Mesendoderm (in vitro differentiated cells): ENCODE measurements around the gene HERC3.

ENCODE experiments used
- DNase-seq: peaks from one replicate; pipeline ENCODE4 v3.0.0; 2013
- H2AK5ac ChIP-seq: 2 replicates; pipeline ENCODE4 v1.6.1; 2013; ENCODE audit warnings: low read length, inconsistent platforms
- H2BK120ac ChIP-seq: 2 replicates; pipeline ENCODE4 v1.6.1; 2013; ENCODE audit warnings: low read depth, mild to moderate bottlenecking, low read length, moderate library complexity, mixed read lengths
- H2BK15ac ChIP-seq: replicated peaks from 2 replicates; pipeline ENCODE4 v1.6.1; 2013; ENCODE audit warnings: low read depth, mild to moderate bottlenecking, moderate library complexity
- H2BK5ac ChIP-seq: 2 replicates; pipeline ENCODE4 v1.6.1; 2013; ENCODE audit warnings: low read length, inconsistent platforms
- H3K18ac ChIP-seq: 2 replicates; pipeline ENCODE4 v1.6.1; 2013; ENCODE audit warnings: mild to moderate bottlenecking, low read length, mixed read lengths
- H3K23ac ChIP-seq: one replicate; pipeline ENCODE4 v1.6.1; 2013; ENCODE audit warnings: low read length
- H3K27ac ChIP-seq: 2 replicates; pipeline ENCODE4 v1.5.1; 2013; ENCODE audit warnings: low read depth, mild to moderate bottlenecking, inconsistent platforms, low read length, moderate library complexity
- H3K27me3 ChIP-seq: 2 replicates; pipeline ENCODE4 v1.6.1; 2013; ENCODE audit warnings: low read length, control low read depth, mild to moderate bottlenecking, inconsistent platforms; ENCODE audit not compliant: insufficient read depth, poor library complexity
- H3K36me3 ChIP-seq: 2 replicates; pipeline ENCODE4 v1.6.1; 2013; ENCODE audit warnings: low read length, inconsistent platforms; ENCODE audit not compliant: control insufficient read depth, insufficient read depth
- H3K4ac ChIP-seq: one replicate; pipeline ENCODE4 v1.6.1; 2013; ENCODE audit warnings: low read depth, mild to moderate bottlenecking, low read length, moderate library complexity
- H3K4me1 ChIP-seq: 2 replicates; pipeline ENCODE4 v1.6.1; 2013; ENCODE audit warnings: low read depth, low read length, inconsistent platforms; ENCODE audit not compliant: control insufficient read depth
- H3K4me2 ChIP-seq: 2 replicates; pipeline ENCODE4 v1.6.1; 2013; ENCODE audit warnings: low read length
- H3K4me3 ChIP-seq: 2 replicates; pipeline ENCODE4 v1.5.1; 2013; ENCODE audit warnings: mild to moderate bottlenecking, low read length
- H3K56ac ChIP-seq: one replicate; pipeline ENCODE4 v1.6.1; 2013; ENCODE audit warnings: low read length
- H3K79me1 ChIP-seq: 2 replicates; pipeline ENCODE4 v1.6.1; 2013; ENCODE audit warnings: low read length, inconsistent platforms
- H3K79me2 ChIP-seq: 2 replicates; pipeline ENCODE4 v1.6.1; 2013; ENCODE audit warnings: mild to moderate bottlenecking, low read length; ENCODE audit not compliant: control insufficient read depth, insufficient read depth
- H3K9ac ChIP-seq: 2 replicates; pipeline ENCODE4 v1.6.1; 2013; ENCODE audit warnings: low read length, inconsistent platforms
- H4K5ac ChIP-seq: one replicate; pipeline ENCODE4 v1.6.1; 2013; ENCODE audit warnings: low read length
- H4K8ac ChIP-seq: one replicate; pipeline ENCODE4 v1.6.1; 2013; ENCODE audit warnings: low read depth, mild to moderate bottlenecking, control low read depth, low read length, moderate library complexity
- WGBS: extraction: QIAGEN DNeasy Blood & Tissue Kit; methylation state at CpG from one replicate; pipeline ENCODE4 v1.1.7; 2013; ENCODE audit warnings: low lambda C conversion rate, missing lambda C conversion rate; ENCODE audit not compliant: insufficient coverage; ENCODE audit errors: extremely low coverage; 5-methylcytosine and 5-hydroxymethylcytosine counted together

Gene HERC3

DNA sequence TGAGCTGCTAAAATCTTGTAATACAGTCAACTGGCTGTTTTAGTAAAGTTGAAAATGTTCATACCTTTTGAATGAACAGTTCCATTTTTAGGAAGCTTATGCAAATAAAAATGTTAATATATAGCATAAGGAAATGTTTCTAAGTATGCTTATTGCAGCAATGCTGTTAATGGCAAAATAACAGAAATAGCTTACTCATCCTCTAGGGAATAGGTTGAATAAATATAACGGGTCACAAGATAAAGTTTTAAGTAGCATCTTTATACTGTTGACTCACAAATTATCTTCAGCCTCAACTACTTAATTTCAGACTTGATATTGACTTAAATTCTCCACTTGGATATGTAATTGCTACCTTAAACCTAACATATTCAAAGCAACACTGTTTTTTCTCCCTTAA lies 27.7 kb downstream of the HERC3 start:
- H3K27ac ChIP-seq: no peak overlapping the region
- no peak overlapping the region for H3K9ac ChIP-seq
- no peak overlapping the region for H4K5ac ChIP-seq
- no peaks in the 10 kb centered on the region for H3K4me1 ChIP-seq
- H2BK15ac ChIP-seq: no peak overlapping the region
- H3K18ac ChIP-seq: no peak overlapping the region
- no peak overlapping the region for H3K4me3 ChIP-seq
- no peak overlapping the region for H3K4ac ChIP-seq
- H3K79me2 ChIP-seq: no peaks in the 10 kb centered on the region
- no peaks in the 10 kb centered on the region for H3K36me3 ChIP-seq
- H3K79me1 ChIP-seq: no peaks in the 10 kb centered on the region
- H3K4me2 ChIP-seq: no peak overlapping the region
- H3K56ac ChIP-seq: no peak overlapping the region
- no peak overlapping the region for H3K23ac ChIP-seq
- H3K27me3 ChIP-seq: no peaks in the 10 kb centered on the region
- H2AK5ac ChIP-seq: no peak overlapping the region
- no peak overlapping the region for H2BK5ac ChIP-seq
- WGBS: no CpG with 5 or more reads among the region's 1 CpG
- DNase-seq: no peak
- H2BK120ac ChIP-seq: no peak overlapping the region
- H4K8ac ChIP-seq: no peak overlapping the region

GRCh38 chr4:88621763-88622327 lies 29.6 kb downstream of the HERC3 start:
- Histone ChIP-seq H3K4ac (no peak overlapping the region), H3K9ac (no peak overlapping the region), H3K27ac (no peak overlapping the region), H3K27me3 (no peaks in the 10 kb centered on the region), H2BK5ac (no peak overlapping the region), H3K79me1 (no peaks in the 10 kb centered on the region), H4K5ac (no peak overlapping the region), H4K8ac (no peak overlapping the region), H3K18ac (no peak overlapping the region), H3K4me1 (no peaks in the 10 kb centered on the region), H2AK5ac (no peak overlapping the region), H3K56ac (no peak overlapping the region), H3K79me2 (no peaks in the 10 kb centered on the region), H3K23ac (no peak overlapping the region), H2BK120ac (no peak overlapping the region), H3K4me2 (no peak overlapping the region), H3K4me3 (no peak overlapping the region), H2BK15ac (no peak overlapping the region), H3K36me3 (no peaks in the 10 kb centered on the region)
- DNase-seq: no peak
- WGBS: no CpG with 5 or more reads among the region's 2 CpGs

DNA sequence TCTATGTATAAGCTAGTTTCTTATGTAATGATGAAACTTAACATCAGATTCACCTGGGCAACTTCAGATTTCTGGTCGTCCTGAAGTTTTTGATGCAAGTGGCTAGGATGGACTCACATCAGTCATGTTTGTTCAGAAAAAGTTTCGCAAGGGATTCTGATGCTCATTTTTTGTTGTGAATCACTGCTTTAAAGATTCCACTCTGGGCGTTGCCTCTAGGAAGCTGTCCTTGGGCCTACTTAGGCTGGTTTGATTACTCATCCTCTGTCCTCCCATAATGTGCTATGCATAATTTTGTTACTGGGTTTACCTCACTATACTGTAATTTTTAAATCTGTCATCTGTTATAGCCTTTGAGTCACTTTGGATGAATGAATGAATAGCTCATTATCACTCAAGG lies 30.8 kb downstream of the HERC3 start:
- Histone ChIP-seq H3K79me2 (no peaks in the 10 kb centered on the region), H3K4me2 (no peak overlapping the region), H3K4me3 (no peak overlapping the region), H2BK15ac (no peak overlapping the region), H3K27me3 (no peaks in the 10 kb centered on the region), H2BK5ac (no peak overlapping the region), H2AK5ac (no peak overlapping the region), H3K18ac (no peak overlapping the region), H3K36me3 (no peaks in the 10 kb centered on the region), H3K79me1 (no peaks in the 10 kb centered on the region), H3K4me1 (no peaks in the 10 kb centered on the region), H3K4ac (no peak overlapping the region), H3K23ac (no peak overlapping the region), H4K5ac (no peak overlapping the region), H4K8ac (no peak overlapping the region), H2BK120ac (no peak overlapping the region), H3K27ac (no peak overlapping the region), H3K56ac (no peak overlapping the region), H3K9ac (no peak overlapping the region)
- no CpG with 5 or more reads among the region's 3 CpGs for WGBS
- DNase-seq: no peak

DNA sequence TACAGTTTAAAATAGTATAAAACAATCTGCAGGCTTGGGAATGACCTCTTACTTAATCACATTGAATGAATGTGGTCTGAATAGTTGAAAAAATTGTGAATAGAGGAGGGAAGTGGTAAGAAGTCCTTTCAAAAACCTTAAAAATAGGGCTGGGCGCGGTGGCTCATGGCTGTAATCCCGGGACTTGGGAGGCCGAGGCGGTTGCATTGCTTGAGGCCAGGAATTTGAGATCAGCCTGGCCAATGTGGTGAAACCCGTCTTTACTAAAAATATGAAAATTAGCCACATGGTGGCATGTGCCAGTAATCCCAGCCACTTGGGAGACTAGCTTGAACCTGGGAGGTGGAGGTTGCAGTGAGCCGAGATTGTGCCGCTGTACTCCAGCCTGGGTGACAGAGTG lies 36.5 kb downstream of the HERC3 start:
- Histone ChIP-seq H3K9ac (no peak overlapping the region), H3K23ac (no peak overlapping the region), H3K4me3 (no peak overlapping the region), H3K18ac (no peak overlapping the region), H3K27ac (no peak overlapping the region), H2BK15ac (no peak overlapping the region), H2AK5ac (no peak overlapping the region), H3K56ac (no peak overlapping the region), H2BK120ac (no peak overlapping the region), H3K4ac (no peak overlapping the region), H3K4me1 (no peaks in the 10 kb centered on the region), H3K79me1 (no peaks in the 10 kb centered on the region), H2BK5ac (no peak overlapping the region), H3K4me2 (no peak overlapping the region), H4K8ac (no peak overlapping the region), H3K36me3 (no peaks in the 10 kb centered on the region), H3K79me2 (no peaks in the 10 kb centered on the region), H3K27me3 (no peaks in the 10 kb centered on the region), H4K5ac (no peak overlapping the region)
- DNase-seq: no peak
- no CpG with 5 or more reads among the region's 8 CpGs for WGBS

DNA sequence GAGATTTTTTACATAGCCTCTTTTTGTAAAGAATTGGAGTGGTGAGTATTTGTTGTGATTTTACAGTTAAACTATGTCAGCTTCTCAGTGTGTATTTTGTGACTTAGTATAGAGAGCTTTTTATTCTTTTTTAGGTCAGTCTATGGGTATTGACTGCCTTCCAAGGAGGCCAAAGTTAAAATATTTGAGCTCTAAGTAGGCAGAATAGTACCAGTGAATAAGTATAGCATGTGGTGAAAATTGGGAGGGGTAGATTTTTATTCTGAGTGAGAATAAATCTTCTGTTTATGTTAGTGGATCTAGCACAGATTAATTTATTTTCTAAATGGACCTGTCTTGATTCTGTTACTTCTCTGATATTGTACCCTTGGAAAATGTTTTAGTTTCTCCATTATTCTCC lies 37.5 kb downstream of the HERC3 start:
- Histone ChIP-seq H3K79me2 (no peaks in the 10 kb centered on the region), H3K4me3 (no peak overlapping the region), H3K4ac (no peak overlapping the region), H2AK5ac (no peak overlapping the region), H3K56ac (no peak overlapping the region), H3K4me1 (no peaks in the 10 kb centered on the region), H2BK5ac (no peak overlapping the region), H3K36me3 (no peaks in the 10 kb centered on the region), H3K27me3 (no peaks in the 10 kb centered on the region), H2BK15ac (no peak overlapping the region), H4K5ac (no peak overlapping the region), H3K18ac (no peak overlapping the region), H3K23ac (no peak overlapping the region), H3K27ac (no peak overlapping the region), H3K79me1 (no peaks in the 10 kb centered on the region), H3K9ac (no peak overlapping the region), H2BK120ac (no peak overlapping the region), H4K8ac (no peak overlapping the region), H3K4me2 (no peak overlapping the region)
- DNase-seq: no peak

- Histone ChIP-seq H2AK5ac (no peak overlapping the region), H2BK15ac (no peak overlapping the region), H3K79me1 (no peaks in the 10 kb centered on the region), H3K4me1 (no peaks in the 10 kb centered on the region), H2BK120ac (no peak overlapping the region), H3K27me3 (no peaks in the 10 kb centered on the region), H3K4me2 (no peak overlapping the region), H3K9ac (no peak overlapping the region), H3K36me3 (no peaks in the 10 kb centered on the region), H3K4me3 (no peak overlapping the region), H3K23ac (no peak overlapping the region), H4K8ac (no peak overlapping the region), H2BK5ac (no peak overlapping the region), H3K56ac (no peak overlapping the region), H3K4ac (no peak overlapping the region), H3K27ac (no peak overlapping the region), H3K79me2 (no peaks in the 10 kb centered on the region), H4K5ac (no peak overlapping the region), H3K18ac (no peak overlapping the region)
- DNase-seq: no peak
- no CpG with 5 or more reads among the region's 2 CpGs for WGBS
These were observed 38.5 kb downstream of the HERC3 start for GRCh38 chr4:88630756-88631155.
